NOMO-1 (cell line): ENCODE measurements around the gene RNU6-9.
A peak's percentile ranks its signal among the peaks of the same experiment; 100 is the strongest.

ENCODE experiments used
- DNase-seq, 2 experiments: peaks; one replicate each; lab custom pipeline; 2025; ENCODE audit not compliant: unreplicated experiment in 2 of 2; lab: John Stamatoyannopoulos, UW

Gene RNU6-9

GRCh38 chr19:916645-917322, 23.5 kb downstream of the RNU6-9 start:
- no peak for DNase-seq

- DNase-seq, result peak in 1 of 2 experiments; percentile 30
These were observed 24.3 kb downstream of the RNU6-9 start, which contains the start of gene KISS1R for GRCh38 chr19:917323-918151. Gene KISS1R (plus strand): TSS chr19:917333. CDS start chr19:917503, 170 bp downstream.

- no peak for DNase-seq
These were observed 24.8 kb downstream of the RNU6-9 start for GRCh38 chr19:918152-918437.

GRCh38 chr19:918481-919198, 25.4 kb downstream of the RNU6-9 start:
- DNase-seq, result no peak

DNA sequence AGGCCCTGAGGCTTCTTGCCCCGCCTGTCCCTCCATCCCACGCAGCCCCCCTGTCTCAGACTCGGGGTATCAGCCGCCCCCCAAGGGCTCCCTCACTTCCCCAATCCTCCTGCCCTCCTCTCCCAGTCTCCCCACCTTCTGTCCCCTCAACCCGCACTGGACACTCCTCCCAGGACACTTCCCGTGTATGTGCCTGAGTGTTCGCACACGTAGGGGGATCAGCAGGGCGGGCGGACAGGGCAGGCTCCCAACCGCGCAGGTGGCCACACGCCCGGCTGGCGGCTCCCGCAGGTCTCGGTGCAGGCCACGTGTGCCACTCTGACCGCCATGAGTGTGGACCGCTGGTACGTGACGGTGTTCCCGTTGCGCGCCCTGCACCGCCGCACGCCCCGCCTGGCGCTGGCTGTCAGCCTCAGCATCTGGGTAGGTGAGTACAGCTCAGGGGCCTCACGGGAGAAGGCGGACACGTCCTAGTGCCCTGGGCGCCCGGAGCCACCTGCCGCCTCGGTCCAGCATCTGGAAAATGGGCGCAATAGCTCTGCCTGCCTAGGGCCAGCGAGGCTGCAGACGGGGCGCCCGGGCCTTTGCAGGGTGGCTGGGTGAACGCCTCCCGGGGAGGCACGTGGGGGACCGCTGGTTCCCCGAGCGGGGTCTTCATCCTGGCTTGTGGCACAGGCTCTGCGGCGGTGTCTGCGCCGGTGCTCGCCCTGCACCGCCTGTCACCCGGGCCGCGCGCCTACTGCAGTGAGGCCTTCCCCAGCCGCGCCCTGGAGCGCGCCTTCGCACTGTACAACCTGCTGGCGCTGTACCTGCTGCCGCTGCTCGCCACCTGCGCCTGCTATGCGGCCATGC, 26.1 kb downstream of the RNU6-9 start:
- no peak for DNase-seq

GRCh38 chr19:920051-920864, 27.0 kb downstream of the RNU6-9 start:
- peak; percentile 18 to 52 for DNase-seq

DNA sequence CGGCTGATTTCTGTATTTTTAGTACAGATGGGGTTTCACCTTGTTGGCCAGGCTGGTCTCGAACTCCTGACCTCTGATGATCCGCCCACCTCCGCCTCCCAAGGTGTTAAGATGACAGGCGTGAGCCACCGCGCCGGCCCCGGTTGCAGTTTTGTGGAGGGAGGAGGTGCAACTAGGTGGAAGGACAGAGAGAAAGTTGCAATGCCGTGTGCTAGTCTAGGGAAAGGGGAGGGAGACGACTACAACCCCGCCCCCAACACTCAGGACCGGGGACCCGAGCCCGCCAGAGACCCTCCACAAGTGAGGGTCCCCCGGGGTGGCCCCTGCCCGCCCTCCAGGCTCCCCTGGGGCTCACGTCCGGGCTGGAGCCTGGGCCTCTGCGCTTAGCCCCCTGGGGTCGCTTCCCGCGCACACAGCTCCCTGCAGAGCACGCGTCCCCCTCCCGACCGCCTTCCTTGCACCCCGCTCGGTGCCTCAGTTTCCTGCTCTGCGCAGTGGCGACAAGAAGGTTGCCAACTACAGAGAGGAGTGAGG, 31.3 kb downstream of the RNU6-9 start:
- no peak for DNase-seq

DNA sequence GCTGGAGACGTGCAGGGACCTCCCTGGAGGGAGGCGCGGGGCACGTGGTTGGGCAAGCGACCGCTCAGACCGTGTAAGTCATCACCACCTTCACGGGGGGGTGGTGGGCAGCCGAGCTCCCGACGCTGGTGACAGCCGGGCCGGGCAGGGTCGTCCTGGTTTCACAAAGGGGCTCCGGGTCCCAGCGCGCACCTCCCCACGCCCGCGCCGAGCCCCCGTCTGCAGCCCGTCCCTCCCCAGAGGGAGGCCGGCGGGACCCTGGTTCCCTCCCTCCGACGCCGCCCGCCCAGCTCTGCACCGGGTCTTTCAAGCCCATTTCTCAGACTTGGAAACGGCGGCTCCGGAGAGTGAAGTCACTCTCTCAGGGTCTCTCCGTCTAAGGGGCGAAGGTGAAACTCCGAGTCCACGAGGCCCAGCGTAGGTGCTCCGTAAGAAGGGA, 31.8 kb downstream of the RNU6-9 start:
- peak; percentile 55 to 94 for DNase-seq

DNA sequence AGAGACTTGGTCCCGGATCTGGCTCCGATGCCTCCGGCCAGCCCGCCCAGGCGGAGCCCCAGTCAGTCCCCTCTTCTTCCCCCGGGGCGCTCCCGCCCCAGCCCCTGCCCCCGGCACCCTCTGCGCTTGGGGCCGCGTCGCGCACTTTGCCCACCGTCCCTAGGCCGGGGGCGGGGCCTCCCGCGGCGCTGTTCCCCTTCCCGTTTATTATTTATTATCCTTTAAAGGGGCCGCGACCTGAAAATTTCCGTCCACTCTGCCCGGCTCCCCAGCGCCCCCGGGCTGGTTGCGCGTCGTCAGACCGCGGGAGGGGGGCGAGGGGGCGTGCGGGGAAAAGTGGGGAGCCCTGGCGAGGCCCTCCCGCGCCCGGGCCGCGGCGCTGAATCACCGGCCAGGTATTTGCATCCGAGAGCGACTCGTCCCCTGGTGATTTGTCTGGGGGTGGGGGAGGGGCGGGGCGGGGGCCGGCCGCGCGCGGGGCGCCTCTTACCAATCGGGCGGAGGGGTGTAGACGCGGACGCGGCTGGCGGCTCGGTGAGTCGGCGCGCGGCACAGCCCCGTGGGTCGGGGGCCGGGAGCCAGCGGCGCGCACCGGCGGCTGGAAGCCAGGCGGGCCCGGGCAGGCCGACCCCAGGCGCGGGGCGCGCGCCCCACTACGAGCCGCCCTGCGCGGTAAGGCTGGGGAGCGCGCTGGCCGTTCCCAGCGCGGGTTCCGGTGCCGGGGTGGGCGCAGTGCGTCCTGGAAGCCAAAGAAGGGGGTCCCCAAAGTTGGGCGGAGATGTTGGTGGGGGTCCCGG, 32.4 kb downstream of the RNU6-9 start, which contains the start of gene ARID3A:
Gene ARID3A, plus strand, starts transcription at position 510 of the 797 bp plus-strand sequence. CDS start 3,494 bp downstream, outside the sequence.
- peak; percentile 89 to 94 for DNase-seq

GRCh38 chr19:926323-926588, 33.0 kb downstream of the RNU6-9 start:
- no peak for DNase-seq

DNA sequence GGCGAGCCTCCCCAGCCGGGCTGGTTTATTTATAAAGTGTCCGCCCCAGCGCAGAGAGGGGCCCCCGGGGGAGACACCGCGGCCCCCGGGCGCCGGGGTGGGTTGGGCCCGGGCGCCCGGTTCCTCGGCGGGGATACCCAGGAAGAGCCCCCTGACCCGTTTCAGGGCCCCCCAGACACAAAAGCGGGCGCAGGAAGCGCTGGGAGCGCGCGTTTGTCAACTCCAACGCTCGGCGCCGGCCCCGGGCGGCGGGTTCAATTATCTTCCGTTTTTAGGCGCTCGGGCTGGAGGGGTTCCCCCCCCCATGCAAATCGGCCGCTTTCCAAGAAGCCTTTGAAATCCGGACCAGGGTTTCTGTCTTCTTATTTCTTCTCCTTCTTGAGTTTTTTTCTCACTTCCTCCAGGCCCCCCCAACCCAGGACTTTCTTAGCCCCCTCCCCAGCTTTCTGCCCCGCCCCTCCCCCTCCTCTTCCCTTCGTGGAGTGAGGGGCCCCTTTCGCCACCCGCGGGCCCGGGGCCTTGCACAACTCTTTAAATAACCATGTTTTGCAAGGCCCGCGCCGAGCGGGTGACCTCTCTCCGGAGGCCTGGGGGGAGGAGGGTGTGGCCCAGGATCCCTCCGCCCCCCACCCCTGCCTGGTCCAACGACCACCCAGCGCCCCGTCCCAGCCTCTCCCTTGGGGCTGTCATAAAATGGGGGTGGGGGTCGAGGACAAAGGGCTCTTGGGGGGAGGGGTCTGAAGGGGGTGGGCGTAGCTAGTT, 33.5 kb downstream of the RNU6-9 start:
- DNase-seq, result peak; percentile 93 to 96

DNA sequence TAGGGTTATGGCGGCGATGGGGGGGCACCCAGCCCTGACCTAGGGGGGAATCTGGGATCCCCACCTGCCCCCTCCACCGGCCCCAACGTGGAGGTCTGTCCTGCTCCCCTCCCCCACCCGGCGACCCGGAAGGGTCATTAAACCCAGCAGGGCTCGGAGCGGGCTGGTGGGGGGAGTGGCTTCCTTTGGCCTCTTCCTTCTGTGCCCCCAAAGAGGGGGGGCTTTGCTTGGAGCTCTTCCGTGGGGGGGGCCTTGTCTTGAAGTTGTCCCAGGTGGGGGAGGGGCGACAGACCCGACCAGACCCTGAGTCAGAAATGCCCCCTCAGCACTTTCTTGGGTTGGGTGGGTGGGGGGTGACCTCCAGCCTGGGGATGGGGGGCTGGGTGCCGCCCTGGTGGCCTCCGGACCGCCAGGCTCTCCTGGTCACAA, 34.1 kb downstream of the RNU6-9 start:
- DNase-seq, result peak; percentile 18 to 34

DNA sequence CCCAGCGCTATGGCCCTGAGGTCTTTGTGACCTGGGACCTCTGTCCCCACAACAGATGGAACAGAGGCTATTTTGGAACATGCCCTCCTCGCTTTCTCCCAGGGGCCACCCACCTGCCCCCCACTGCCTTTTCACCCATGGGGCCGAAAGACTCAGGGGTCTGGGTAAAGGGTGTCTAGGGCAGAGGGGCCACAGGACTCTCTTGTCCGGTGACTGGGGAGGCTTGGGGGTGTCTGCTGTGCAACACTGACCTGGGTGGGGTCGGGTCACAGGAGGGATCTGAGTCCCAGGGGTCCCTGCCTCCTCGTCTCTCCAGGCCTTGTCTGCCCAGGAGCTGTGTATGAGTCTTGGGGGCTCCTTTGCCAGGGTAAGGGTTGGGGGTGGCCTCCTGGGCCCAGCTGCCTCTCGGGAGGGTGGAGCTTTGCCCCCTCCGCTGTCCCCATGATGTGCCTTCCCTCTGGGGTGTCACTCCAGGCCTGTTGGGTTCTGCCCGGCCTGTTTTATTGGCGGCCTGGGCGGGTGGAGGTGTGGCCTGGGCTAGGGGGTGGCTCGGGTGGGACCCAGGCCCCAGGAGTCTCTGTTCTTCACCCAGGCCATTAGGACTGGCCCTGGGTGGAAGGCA, 34.6 kb downstream of the RNU6-9 start:
- DNase-seq, result peak; percentile 23 to 34

DNA sequence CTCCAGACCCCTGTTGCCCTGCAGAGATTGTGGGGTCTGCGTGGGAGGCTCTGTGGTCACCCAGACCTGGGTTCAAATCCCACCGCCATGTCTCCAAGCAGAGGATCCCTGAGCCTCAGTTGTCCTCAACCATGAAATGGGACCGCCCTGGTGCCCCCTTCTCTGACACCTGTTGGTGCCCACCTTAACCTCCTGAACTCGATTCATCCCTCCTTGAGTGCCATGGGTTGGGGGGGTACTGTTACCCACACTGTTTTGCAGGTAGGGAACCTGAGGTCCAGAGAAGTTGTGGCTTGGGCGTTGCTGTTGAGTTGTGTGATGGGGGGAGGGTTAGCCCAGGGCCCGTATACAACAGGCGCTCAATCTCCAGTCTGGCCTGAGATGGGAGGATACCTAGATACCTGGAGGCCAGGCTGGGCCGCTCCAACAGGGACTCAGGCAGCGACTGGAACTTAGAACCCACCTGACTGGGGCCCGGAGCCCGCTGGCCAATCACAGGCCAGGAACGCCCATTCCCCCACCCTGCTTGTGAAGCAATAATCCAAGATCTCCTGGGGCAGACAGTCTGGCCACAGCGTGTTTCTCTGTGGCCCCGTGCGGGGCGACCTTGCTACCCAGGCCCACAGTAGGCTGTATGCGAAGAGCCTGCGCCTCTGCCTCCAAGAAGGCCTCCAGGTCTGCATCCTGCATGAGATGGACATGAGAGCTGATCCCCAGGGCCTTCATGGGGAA, 35.4 kb downstream of the RNU6-9 start:
- peak; percentile 22 to 34 for DNase-seq

DNA sequence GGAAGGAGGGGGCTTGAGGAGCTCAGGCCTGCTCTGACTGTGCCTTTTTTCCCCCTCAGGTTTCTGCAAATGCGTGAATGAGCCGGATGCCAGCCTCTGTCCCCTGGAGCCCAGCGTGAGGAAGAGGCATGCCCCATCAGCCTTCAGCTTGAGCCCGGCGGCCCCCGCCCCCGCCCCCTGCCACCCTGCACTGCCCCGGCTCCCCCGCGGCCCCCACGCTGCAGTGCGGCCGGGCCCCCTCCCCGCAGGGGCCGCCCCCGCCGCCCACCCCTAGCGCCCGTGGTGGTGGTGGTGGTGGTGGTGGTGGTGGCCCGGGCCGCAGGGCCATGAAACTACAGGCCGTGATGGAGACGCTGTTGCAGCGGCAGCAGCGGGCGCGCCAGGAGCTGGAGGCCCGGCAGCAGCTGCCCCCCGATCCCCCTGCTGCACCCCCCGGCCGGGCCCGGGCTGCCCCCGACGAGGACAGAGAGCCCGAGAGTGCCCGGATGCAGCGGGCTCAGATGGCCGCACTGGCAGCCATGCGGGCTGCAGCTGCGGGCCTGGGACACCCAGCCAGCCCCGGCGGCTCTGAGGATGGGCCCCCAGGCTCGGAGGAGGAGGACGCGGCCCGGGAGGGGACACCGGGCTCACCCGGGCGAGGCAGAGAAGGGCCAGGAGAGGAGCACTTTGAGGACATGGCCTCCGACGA, 36.1 kb downstream of the RNU6-9 start:
- DNase-seq, result no peak

DNA sequence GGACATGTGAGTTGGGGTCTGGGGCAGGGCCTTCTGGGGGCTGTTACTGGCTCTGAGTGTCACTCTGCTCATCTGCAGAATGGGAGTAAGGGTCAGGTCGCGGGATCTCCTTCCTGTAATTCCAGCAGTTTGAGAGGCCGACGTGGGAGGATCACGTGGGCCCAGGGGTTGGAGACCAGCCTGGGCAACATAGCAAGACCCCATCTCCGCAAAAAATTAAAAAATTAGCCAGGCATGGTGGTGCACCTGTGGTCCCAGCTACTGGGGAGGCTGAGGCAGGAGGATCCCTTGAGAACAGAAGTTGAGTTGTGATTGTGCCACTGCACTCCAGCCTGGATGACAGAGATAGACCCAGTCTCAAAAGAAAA, 36.6 kb downstream of the RNU6-9 start:
- no peak for DNase-seq
